Activated T-cell treated with anti-CD3 and anti-CD28 coated beads, Interleukin-2, amount 50 U/mL, for 24 hours (primary cell): Measurements from ENCODE around the gene PCK1.

Source experiments
- DNase-seq: peaks from one replicate; pipeline ENCODE4 v3.0.0-alpha.2; 2020
- H3K27ac Mint-ChIP-seq: 2 replicates; pipeline ENCODE4 v1.8.0; 2020; ENCODE audit warnings: mild to moderate bottlenecking, mixed read lengths
- H3K27me3 Mint-ChIP-seq: 2 replicates; pipeline ENCODE4 v1.8.0; 2020; ENCODE audit warnings: mixed read lengths
- H3K36me3 Mint-ChIP-seq: 2 replicates; pipeline ENCODE4 v1.8.0; 2020; ENCODE audit warnings: low read depth, mixed read lengths
- H3K4me1 Mint-ChIP-seq: 2 replicates; pipeline ENCODE4 v1.8.0; 2020; ENCODE audit warnings: low read depth, mixed read lengths
- H3K4me3 Mint-ChIP-seq: 2 replicates; pipeline ENCODE4 v1.8.0; 2020; ENCODE audit warnings: mild to moderate bottlenecking, moderate library complexity, mixed read lengths
- H3K9me3 Mint-ChIP-seq: 2 replicates; pipeline ENCODE4 v1.8.0; 2020; ENCODE audit warnings: mixed read lengths

Gene PCK1

GRCh38 chr20:57583289-57584257, 22.7 kb downstream of the PCK1 start:
- Mint-ChIP-seq H3K27me3 (peaks cover 70% of the 10 kb centered on the region), H3K4me3 (no peak overlapping the region), H3K27ac (no peak overlapping the region), H3K36me3 (no peaks in the 10 kb centered on the region), H3K4me1 (no peaks in the 10 kb centered on the region), H3K9me3 (peaks cover 4% of the 10 kb centered on the region)
- no peak for DNase-seq

GRCh38 chr20:57584768-57585461, 24.0 kb downstream of the PCK1 start:
- no peaks in the 10 kb centered on the region for H3K4me1 Mint-ChIP-seq
- H3K36me3 Mint-ChIP-seq, result no peaks in the 10 kb centered on the region
- no peak overlapping the region for H3K4me3 Mint-ChIP-seq
- DNase-seq, result no peak
- H3K27ac Mint-ChIP-seq, result no peak overlapping the region
- peaks cover 4% of the 10 kb centered on the region for H3K9me3 Mint-ChIP-seq
- H3K27me3 Mint-ChIP-seq, result peaks cover 62% of the 10 kb centered on the region

GRCh38 chr20:57585466-57586213, 24.7 kb downstream of the PCK1 start:
- H3K27ac Mint-ChIP-seq, result no peak overlapping the region
- peaks cover 55% of the 10 kb centered on the region for H3K27me3 Mint-ChIP-seq
- peaks cover 4% of the 10 kb centered on the region for H3K9me3 Mint-ChIP-seq
- H3K36me3 Mint-ChIP-seq, result no peaks in the 10 kb centered on the region
- no peak for DNase-seq
- H3K4me3 Mint-ChIP-seq, result no peak overlapping the region
- H3K4me1 Mint-ChIP-seq, result no peaks in the 10 kb centered on the region

- Mint-ChIP-seq H3K4me1 (no peaks in the 10 kb centered on the region), H3K27me3 (peaks cover 47% of the 10 kb centered on the region), H3K9me3 (peaks cover 4% of the 10 kb centered on the region), H3K4me3 (no peak overlapping the region), H3K27ac (no peak overlapping the region), H3K36me3 (no peaks in the 10 kb centered on the region)
- no peak for DNase-seq
Measured at GRCh38 chr20:57586370-57586793, 25.5 kb downstream of the PCK1 start.

GRCh38 chr20:57586943-57587277, 26.0 kb downstream of the PCK1 start:
- no peaks in the 10 kb centered on the region for H3K4me1 Mint-ChIP-seq
- no peaks in the 10 kb centered on the region for H3K36me3 Mint-ChIP-seq
- DNase-seq, result no peak
- peaks cover 42% of the 10 kb centered on the region for H3K27me3 Mint-ChIP-seq
- peaks cover 4% of the 10 kb centered on the region for H3K9me3 Mint-ChIP-seq
- no peak overlapping the region for H3K4me3 Mint-ChIP-seq
- H3K27ac Mint-ChIP-seq, result no peak overlapping the region

- H3K36me3 Mint-ChIP-seq, result no peaks in the 10 kb centered on the region
- H3K27me3 Mint-ChIP-seq, result peaks cover 37% of the 10 kb centered on the region
- no peaks in the 10 kb centered on the region for H3K4me1 Mint-ChIP-seq
- no peak for DNase-seq
- no peak overlapping the region for H3K4me3 Mint-ChIP-seq
- H3K9me3 Mint-ChIP-seq, result peaks cover 4% of the 10 kb centered on the region
- no peak overlapping the region for H3K27ac Mint-ChIP-seq
Measured at GRCh38 chr20:57587278-57587988, 26.5 kb downstream of the PCK1 start.

GRCh38 chr20:57587989-57588377, 27.1 kb downstream of the PCK1 start:
- peaks cover 4% of the 10 kb centered on the region for H3K9me3 Mint-ChIP-seq
- H3K4me1 Mint-ChIP-seq, result no peaks in the 10 kb centered on the region
- no peak for DNase-seq
- H3K27me3 Mint-ChIP-seq, result peaks cover 31% of the 10 kb centered on the region
- no peak overlapping the region for H3K27ac Mint-ChIP-seq
- no peak overlapping the region for H3K4me3 Mint-ChIP-seq
- no peaks in the 10 kb centered on the region for H3K36me3 Mint-ChIP-seq

GRCh38 chr20:57588596-57588995, 27.7 kb downstream of the PCK1 start:
- Mint-ChIP-seq H3K9me3 (peaks cover 4% of the 10 kb centered on the region), H3K4me1 (no peaks in the 10 kb centered on the region), H3K27ac (no peak overlapping the region), H3K36me3 (no peaks in the 10 kb centered on the region), H3K27me3 (peaks cover 28% of the 10 kb centered on the region), H3K4me3 (no peak overlapping the region)
- DNase-seq, result no peak

- Mint-ChIP-seq H3K9me3 (peaks cover 4% of the 10 kb centered on the region), H3K36me3 (no peaks in the 10 kb centered on the region), H3K4me1 (no peaks in the 10 kb centered on the region), H3K27me3 (peaks cover 21% of the 10 kb centered on the region), H3K4me3 (no peak overlapping the region), H3K27ac (no peak overlapping the region)
- no peak for DNase-seq
Measured at GRCh38 chr20:57589123-57589727, 28.3 kb downstream of the PCK1 start.

- Mint-ChIP-seq H3K4me1 (peaks cover 2% of the 10 kb centered on the region), H3K9me3 (peaks cover 4% of the 10 kb centered on the region), H3K36me3 (no peaks in the 10 kb centered on the region), H3K27ac (no peak overlapping the region), H3K4me3 (no peak overlapping the region), H3K27me3 (peaks cover 19% of the 10 kb centered on the region)
- no peak for DNase-seq
Measured at GRCh38 chr20:57589728-57590484, 29.0 kb downstream of the PCK1 start.

GRCh38 chr20:57590485-57591288, 29.8 kb downstream of the PCK1 start:
- Mint-ChIP-seq H3K9me3 (peaks cover 4% of the 10 kb centered on the region), H3K27me3 (peaks cover 11% of the 10 kb centered on the region), H3K4me1 (peaks cover 2% of the 10 kb centered on the region), H3K27ac (no peak overlapping the region), H3K4me3 (no peak overlapping the region), H3K36me3 (no peaks in the 10 kb centered on the region)
- DNase-seq, result no peak

GRCh38 chr20:57591289-57592229, 30.6 kb downstream of the PCK1 start:
- Mint-ChIP-seq H3K27ac (no peak overlapping the region), H3K4me1 (peaks cover 2% of the 10 kb centered on the region), H3K4me3 (no peak overlapping the region), H3K36me3 (no peaks in the 10 kb centered on the region), H3K9me3 (peaks cover 4% of the 10 kb centered on the region), H3K27me3 (peaks cover 7% of the 10 kb centered on the region)
- no peak for DNase-seq
